HL-60/S4 treated with phorbol 12-myristate 13-acetate at 8.2 ng/mL for 4 days and 3 days (cell line): ENCODE results near the gene PWWP2A.

Experiments
- in situ Hi-C: fragments of 300-500 bp; cut with MboI; formaldehyde crosslinking; loops from 2 replicates; pipeline ENCODE4 v1.15.0; 2022; ENCODE audit warnings: low sequenced_read_pairs

Gene PWWP2A

DNA sequence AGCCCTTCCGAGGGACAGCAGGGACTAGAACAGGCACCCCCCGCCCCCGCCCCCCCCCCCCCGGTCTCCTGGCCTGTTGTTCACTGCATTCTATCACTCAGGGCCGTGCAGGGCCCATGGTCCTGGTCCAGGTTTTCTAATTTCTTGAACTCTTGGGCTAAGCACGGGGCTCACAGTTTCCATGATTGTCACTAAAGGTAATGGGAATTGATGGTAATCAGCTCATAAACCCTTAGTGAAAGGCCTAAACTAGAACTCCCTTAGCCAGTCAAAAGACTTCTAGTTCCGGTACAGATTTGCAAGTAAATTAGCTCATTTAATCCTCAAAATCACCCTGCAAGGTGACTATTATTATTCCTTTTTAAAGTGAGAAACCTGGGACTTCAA is 14.7 kb upstream of the PWWP2A start:
- in situ Hi-C loops: no loop called here

- in situ Hi-C loops: no loop called here
Measured at GRCh38 chr5:160133071-160133917, 14.0 kb upstream of the PWWP2A start.

- in situ Hi-C loops: no loop called here
Measured at GRCh38 chr5:160129841-160130240, 10.6 kb upstream of the PWWP2A start.

DNA sequence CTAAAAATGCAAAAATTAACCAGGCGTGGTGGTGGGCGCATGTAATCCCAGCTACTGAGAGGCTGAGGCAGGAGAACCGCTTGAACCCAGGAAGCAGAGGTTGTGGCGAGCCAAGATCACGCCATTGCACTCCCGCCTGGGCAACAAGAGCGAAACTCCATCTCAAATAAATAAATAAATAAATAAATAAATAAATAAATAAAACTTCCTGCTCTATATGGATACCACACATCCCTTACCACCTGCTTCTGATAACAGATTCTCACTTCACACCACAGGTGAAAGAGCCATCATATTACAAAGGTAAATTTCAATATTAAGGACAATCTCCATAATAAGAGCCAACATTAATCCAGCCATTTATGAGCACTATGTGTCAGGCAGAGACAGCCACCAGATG is 9.4 kb upstream of the PWWP2A start:
- in situ Hi-C loops: no loop called here

- in situ Hi-C loops: no loop called here
Measured at GRCh38 chr5:160119905-160120266, 636 bp upstream of the PWWP2A start.

DNA sequence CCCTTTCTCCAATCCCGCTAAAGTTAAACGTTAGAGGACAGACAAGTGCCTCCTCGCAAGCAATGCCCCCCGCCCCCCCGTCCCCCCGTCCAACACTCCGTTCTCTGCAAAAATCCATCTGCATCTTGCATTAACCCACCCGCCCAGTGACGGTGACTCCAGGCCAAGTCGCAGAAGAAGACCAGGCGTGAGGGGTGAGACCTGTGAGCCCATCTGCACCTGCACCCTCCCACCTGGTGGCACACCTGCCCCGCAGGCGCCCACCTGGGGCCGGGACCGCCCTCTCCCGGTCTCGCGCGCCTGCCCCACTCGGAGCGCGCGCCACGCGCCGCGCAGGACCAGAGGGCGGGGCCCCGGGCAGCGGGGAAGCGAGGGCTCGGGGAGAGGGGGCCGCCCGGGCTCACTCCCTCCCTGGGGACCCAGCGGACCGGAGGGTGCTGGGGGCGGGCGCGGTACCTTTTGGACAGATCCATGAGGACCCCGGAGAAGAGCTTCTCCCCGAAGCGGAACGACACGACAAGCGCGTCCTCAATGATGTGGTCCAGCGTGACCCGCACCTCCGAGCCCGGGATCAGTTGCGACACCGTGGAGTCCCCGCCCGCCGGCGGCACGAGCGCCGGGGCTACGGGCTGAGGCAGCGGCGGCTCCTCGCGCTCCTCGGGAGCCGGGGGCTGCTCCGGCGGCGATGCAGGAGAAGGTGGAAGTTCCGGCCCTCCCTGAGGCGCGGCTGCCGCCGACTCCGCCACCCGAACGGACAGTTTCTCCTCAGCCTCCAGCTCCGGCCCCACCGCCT is 705 bp downstream of the PWWP2A start:
- in situ Hi-C loops: no loop called here

DNA sequence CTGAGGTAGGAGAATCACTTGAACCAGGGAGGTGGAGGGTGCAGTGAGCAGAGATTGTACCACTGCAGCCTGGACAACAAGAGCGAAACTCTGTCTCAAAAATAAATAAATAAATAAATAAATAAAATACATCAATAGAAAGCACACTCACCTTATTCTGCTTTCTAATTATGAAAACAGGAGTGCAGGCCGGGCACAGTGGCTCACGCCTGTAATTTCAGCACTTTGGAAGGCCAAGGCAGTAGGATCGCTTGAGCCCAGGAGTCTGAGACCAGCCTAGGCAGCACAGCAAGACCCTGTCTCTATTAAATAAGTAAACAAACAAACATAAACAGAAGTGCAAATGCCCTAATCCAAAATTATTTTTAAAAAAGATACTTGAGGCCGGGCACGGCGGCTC is 2.3 kb downstream of the PWWP2A start:
- in situ Hi-C loops: no loop called here

DNA sequence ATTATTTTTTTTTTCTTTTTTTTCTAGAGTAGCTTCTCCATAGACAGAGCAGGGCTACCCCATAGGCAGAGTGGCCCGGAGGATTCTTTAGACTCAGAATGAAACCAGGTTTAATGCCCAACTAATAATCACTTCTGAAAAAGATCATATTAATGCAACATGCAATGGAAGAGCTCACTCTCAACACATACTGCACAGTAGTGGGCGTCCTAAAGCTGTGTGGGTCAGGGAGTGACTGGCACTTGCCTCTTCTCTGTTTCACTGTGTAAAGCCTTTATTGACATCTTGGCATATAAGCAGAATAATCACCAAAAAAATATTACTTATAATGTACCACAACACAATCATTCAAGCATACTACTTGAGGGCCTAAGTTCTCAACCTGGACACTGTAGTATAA is 11.1 kb downstream of the PWWP2A start:
- in situ Hi-C loops: no loop called here

DNA sequence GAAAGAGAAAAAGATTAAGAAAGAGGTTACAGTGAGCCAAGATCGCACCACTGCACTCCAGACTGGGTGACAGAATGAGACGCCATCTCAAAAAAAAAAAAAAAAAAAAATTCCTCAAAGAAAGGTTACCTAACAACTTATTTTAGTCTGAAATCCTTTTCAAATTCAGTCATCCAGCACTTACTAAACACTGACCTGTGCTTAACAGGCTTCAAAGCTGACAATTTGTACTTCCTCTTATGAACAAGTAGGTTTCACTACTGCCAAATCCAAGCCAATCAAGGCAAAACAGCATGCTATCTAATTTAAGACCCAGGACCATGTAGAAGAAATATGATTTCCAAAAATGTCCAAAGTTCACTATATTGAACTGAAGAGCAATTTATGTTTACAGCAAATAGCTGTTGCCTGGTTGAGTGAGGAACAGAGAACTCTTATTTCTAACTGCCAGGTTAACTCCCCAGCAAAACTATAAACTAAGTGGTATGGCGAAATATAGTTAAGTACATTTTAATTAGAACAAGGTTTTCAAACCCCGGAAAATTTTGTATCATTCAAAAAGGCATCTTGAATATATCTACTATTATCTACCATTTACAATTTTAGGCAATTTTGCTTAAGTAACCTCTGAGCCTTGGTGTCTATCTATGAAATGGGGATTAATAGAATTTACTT is 13.4 kb downstream of the PWWP2A start:
- in situ Hi-C loops: no loop called here

GRCh38 chr5:160097991-160098390 is 21.3 kb downstream of the PWWP2A start:
- in situ Hi-C loops: no loop called here

DNA sequence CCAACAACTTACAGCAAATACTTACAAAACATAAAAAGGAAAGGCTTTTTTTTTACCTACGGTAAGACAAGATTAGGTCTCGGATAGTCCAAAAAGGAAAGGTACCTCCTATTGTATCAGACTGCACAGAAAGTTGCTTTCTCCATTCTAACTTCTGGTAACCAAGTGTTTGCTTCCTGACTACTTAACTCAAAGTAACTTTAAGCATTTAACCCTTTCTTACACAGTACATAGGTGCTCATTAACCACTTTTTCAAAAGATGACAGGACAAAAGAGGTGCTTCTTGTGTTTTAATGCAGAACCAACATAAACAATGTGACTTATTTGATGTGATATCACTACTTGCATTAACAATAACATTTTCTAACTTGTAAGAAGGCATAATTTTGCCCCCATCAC is 23.1 kb downstream of the PWWP2A start:
- in situ Hi-C loops: no loop called here

DNA sequence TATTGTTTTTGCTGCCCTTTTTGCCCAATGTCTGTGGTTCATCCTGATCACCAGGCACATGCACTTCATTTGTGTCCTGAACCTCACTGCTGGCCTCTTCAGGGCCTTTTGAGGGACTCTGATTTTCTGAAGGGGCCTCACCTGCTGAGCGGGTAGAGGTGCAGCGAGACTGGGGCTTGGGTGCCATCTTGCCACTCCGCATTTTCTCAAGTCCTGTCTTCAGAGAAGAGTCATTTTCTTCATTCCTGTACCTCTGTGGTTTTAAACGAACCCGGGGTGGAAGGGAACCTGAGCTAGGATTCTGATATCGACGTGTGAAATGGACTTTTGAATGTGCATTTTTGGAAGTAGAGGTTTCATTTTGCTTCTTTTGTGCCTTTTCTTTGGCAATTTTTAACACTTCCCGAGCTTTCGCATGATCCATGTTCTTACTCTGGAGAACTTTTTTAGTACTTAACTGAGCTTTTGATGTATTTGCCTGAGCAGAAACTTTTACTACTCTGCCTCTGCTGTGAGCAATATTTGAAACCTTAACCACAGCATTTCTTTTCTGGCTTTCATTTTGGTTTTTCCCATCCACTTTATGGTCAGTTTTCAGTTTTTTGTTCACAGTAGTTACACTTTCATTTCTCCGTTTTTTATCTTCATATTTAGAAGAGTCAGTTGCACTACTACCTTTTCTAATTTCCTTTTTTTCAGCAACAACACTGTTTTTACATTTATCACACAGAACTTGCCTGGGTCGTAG is 26.1 kb downstream of the PWWP2A start:
- in situ Hi-C loops: no loop called here

DNA sequence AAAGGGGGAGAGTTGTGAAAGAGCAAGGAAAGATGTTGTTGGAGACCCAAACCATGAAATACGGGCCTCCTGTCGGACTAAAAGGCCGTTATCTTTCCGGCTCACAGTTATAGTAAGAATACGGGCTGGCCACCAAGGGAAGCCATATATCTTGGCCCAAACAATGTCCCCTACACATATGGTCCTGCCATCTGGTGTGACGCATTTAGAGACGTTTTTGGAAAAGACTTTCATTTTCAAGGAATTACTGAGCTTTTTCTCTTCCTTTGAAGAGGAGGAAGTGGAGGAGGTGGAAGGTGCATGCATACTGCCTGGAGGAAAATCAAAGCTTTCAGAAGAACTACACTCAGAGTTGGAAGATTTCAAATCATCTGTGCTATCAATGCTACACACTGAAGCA is 26.7 kb downstream of the PWWP2A start:
- in situ Hi-C loops: no loop called here

DNA sequence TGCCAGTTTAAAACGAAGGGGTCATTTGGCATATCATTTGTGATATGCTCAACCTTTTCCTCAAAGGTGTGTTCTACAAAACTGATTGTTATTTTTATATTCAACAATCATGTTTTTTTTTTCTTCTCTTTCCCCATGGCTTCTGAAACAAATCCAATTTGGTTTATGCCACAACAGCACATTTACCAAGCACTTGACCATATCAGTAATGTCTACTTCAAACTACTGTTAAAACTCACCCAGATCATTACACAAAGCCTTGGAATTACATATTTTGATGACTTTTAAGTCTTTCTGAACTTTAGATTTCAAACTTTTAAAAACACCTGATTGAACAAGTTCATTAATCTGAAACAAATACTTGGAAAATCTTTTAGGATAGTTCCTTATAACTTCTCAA is 29.2 kb downstream of the PWWP2A start:
- in situ Hi-C loops: no loop called here

DNA sequence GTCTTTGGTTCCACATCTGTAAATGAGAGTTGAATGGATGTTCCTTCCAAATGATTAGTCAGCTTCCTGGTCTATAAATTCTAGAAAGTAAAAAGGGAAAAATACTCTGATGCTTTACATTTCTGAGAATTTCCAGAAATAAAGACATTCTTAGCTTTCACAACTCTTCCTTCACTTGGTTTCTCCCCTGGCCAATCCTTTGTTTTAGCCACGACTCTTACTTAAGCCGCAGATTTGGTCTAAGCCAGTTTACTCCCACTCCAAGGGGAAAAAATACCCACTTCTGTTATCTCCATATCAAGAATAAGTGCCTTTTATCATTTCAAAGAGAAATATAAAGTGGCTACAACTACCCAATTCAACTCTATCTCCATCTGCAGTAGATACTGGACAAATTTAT is 29.7 kb downstream of the PWWP2A start:
- in situ Hi-C loops: no loop called here

GRCh38 chr5:160088805-160089204 is 30.4 kb downstream of the PWWP2A start:
- in situ Hi-C loops: no loop called here

DNA sequence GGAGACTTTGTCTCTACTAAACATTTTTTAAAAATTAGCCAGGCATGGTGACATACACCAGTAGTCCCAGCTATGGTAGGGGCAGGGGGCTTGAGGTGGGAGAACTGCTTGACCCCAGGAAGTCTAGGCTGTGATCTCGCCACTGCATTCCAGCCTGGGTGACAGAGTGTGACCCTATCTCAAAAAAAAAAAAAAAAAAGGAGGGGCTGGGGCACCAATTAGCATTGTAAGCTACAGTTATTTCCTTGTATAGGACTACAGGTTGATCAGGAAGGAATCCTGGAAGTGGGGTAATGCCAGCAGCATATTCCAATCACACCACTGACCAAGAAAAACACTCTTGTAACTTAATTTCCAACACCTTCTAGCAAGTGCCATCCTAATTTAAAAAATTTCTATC is 32.1 kb downstream of the PWWP2A start:
- in situ Hi-C loops: no loop called here

DNA sequence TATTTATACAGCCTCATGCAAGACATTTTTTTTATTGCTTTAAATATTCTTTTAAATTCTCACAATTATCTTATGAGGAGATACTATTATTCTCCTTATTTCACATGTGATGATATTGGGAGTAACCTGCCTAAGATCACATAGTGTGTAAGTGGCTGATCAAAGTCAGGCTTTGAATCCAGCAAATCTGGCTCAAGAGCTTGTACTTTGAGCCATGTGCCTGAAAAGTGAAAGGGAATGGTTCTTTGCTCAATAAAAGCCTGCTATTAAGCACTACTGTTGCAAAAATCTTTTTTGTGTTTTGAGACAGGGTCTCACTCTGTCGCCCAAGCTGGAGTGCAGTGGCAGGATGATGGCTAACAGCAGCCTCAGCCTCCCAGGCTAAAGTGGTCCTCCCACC is 35.1 kb downstream of the PWWP2A start:
- in situ Hi-C loops: no loop called here

- in situ Hi-C loops: no loop called here
Measured at GRCh38 chr5:160083501-160083900, 35.7 kb downstream of the PWWP2A start.

- in situ Hi-C loops: no loop called here
Measured at GRCh38 chr5:160082614-160083500, 36.4 kb downstream of the PWWP2A start.
